ENCODE results near the gene GALNT2. TPM values are rescaled to one million over a fixed set of nuclear protein-coding genes. Genes with fewer than 3 reads are reported as not detected.

GALNT2 gene
- total and polyA plus RNA-seq, 2 donors from 2014 or later, result 20.2 to 59.2 TPM

DNA sequence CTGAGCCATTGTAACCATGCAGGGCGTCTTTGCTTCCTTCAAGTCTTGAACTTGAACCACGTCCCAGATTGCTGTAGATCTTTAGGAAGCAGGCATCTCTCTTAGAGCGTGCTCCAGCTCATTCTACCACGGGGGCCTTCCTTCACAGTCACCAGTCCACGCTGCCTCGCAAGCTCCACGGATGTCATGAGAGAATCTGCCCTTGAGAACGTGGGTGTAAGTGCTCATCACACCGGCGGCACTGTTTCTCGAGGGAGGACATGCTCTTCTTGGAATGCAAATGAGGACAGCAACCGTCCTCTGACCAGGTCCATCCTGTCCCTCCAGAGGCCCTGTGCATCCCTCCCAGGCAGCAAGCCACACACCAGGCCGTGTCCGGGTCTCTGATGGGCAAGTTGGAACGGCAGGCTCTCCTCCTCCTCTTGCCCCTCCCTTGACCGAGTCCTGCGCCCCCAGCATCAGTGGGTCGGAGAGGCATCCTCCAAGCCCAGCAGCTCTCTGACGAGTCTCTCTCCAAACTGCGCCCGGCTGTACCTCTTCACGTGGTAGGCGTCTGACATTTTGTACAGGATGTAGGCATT is 256.0 kb downstream of the GALNT2 start:
- no peaks in the 10 kb centered on the region for H3K36me3 ChIP-seq (ENCODE audit: control insufficient read depth in 2 of 3, insufficient read depth in 3 of 3, low read length in 3 of 3)
- TF ChIP-seq, protein P1, sequence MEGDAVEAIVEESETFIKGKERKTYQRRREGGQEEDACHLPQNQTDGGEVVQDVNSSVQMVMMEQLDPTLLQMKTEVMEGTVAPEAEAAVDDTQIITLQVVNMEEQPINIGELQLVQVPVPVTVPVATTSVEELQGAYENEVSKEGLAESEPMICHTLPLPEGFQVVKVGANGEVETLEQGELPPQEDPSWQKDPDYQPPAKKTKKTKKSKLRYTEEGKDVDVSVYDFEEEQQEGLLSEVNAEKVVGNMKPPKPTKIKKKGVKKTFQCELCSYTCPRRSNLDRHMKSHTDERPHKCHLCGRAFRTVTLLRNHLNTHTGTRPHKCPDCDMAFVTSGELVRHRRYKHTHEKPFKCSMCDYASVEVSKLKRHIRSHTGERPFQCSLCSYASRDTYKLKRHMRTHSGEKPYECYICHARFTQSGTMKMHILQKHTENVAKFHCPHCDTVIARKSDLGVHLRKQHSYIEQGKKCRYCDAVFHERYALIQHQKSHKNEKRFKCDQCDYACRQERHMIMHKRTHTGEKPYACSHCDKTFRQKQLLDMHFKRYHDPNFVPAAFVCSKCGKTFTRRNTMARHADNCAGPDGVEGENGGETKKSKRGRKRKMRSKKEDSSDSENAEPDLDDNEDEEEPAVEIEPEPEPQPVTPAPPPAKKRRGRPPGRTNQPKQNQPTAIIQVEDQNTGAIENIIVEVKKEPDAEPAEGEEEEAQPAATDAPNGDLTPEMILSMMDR (IDR thresholded peaks at IDR 0.05; ENCODE audit: borderline replicate concordance, extremely low read depth, insufficient read depth), result no peak
- FAIRE-seq (no peak), DNase-seq (no peak)
- intact Hi-C loops (cut with DNase I), result no loop called here
- no peaks in the 10 kb centered on the region for H3K27me3 ChIP-seq (ENCODE audit: control insufficient read depth, insufficient read depth, low read length)
- no peaks in the 10 kb centered on the region for H3K9me3 ChIP-seq (ENCODE audit: control insufficient read depth in 2 of 3, insufficient read depth in 1 of 3, low read length in 3 of 3)
- H3K4me1 ChIP-seq (ENCODE audit: control insufficient read depth in 2 of 3, insufficient read depth in 2 of 3, low read depth in 1 of 3, low read length in 3 of 3), result peaks cover 0 to 2% (median 0%) of the 10 kb centered on the region in 3 donors
- H3K27ac ChIP-seq (ENCODE audit: low read depth in 2 of 2, low read length in 2 of 2), result no peak overlapping the region
- H3K9ac ChIP-seq (ENCODE audit: low read length in 3 of 3), result no peak overlapping the region
- no peak overlapping the region for H3K4me3 ChIP-seq (ENCODE audit: low read length in 3 of 3)

GRCh38 chr1:230323686-230324085 is 256.6 kb downstream of the GALNT2 start:
- no peak for DNase-seq
- intact Hi-C loops (cut with DNase I), result no loop called here
- H3K27ac ChIP-seq (ENCODE audit: low read depth in 2 of 2, low read length in 2 of 2), result no peak overlapping the region
- no peaks in the 10 kb centered on the region for H3K9me3 ChIP-seq (ENCODE audit: control insufficient read depth in 2 of 3, insufficient read depth in 1 of 3, low read length in 3 of 3)
- no peaks in the 10 kb centered on the region for H3K27me3 ChIP-seq (ENCODE audit: control insufficient read depth, insufficient read depth, low read length)
- TF ChIP-seq, protein P1 (IDR thresholded peaks at IDR 0.05; ENCODE audit: borderline replicate concordance, extremely low read depth, insufficient read depth), result no peak
- FAIRE-seq, result no peak
- no peak overlapping the region for H3K9ac ChIP-seq (ENCODE audit: low read length in 3 of 3)
- H3K4me3 ChIP-seq (ENCODE audit: low read length in 3 of 3), result no peak overlapping the region
- no peaks in the 10 kb centered on the region for H3K36me3 ChIP-seq (ENCODE audit: control insufficient read depth in 2 of 3, insufficient read depth in 3 of 3, low read length in 3 of 3)
- peaks cover 0 to 2% (median 0%) of the 10 kb centered on the region in 3 donors for H3K4me1 ChIP-seq (ENCODE audit: control insufficient read depth in 2 of 3, insufficient read depth in 2 of 3, low read depth in 1 of 3, low read length in 3 of 3)

DNA sequence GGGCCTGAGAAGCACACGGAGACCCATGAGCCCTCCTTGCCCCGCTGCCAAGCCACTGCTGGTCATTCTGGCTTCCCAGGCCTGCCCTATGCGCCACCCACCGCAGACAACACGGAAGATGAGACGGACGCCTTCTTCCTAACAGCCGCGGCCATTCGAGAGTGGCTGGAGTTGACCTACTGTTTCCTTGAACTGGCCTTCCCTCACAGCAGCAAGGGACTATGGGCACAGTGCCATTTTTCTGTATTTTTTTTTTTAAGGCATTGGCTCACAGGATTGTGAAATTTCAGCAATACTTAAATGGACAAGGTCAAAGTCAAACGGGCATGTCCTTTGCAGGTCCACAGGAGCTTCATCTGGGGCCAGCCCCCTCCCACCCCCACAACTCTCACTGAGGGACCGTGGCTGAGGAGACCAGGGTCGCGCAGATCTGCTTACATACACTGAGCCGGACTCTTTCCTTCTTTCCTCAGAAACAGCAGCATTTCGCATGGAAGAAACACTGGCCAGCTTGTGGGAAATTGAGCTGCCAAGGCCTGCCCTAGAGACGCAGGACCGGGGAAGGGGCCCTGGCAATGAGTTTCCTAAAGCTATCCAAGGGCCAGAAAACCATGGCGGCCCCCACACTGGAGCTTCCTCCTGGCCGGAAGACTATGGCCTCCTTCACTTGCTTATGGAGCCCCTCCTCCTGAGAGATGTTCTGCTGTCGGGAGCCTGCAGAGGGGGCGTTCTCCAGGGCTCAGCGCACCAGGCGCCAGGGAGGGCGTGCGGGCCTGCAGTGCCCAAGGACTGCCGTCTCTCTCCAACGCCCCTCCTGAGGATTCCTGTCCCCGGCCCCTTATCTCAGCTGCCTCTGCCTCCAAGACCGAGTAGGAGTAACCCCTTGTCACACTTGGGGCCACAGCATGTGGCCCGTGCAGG is 260.2 kb downstream of the GALNT2 start:
- H3K36me3 ChIP-seq (ENCODE audit: control insufficient read depth in 2 of 3, insufficient read depth in 3 of 3, low read length in 3 of 3), result no peaks in the 10 kb centered on the region
- no peak overlapping the region for H3K4me3 ChIP-seq (ENCODE audit: low read length in 3 of 3)
- TF ChIP-seq, protein P1 (IDR thresholded peaks at IDR 0.05; ENCODE audit: borderline replicate concordance, extremely low read depth, insufficient read depth), result no peak
- H3K9ac ChIP-seq (ENCODE audit: low read length in 3 of 3), result no peak overlapping the region
- H3K9me3 ChIP-seq (ENCODE audit: control insufficient read depth in 2 of 3, insufficient read depth in 1 of 3, low read length in 3 of 3), result no peaks in the 10 kb centered on the region
- H3K4me1 ChIP-seq (ENCODE audit: control insufficient read depth in 2 of 3, insufficient read depth in 2 of 3, low read depth in 1 of 3, low read length in 3 of 3), result peaks cover 0 to 2% (median 0%) of the 10 kb centered on the region in 3 donors
- peak in 1 of 5 donors; percentile 9 for DNase-seq
- no peak for FAIRE-seq
- no peaks in the 10 kb centered on the region for H3K27me3 ChIP-seq (ENCODE audit: control insufficient read depth, insufficient read depth, low read length)
- no peak overlapping the region for H3K27ac ChIP-seq (ENCODE audit: low read depth in 2 of 2, low read length in 2 of 2)
- intact Hi-C loops (cut with DNase I), result no loop called here

All from kidney (tissue), 14 donors.